Neural progenitor cell (in vitro differentiated cells): ENCODE data around the gene ZC3H18. TPM values are rescaled to one million over a fixed set of nuclear protein-coding genes. Genes with fewer than 3 reads are reported as not detected.
A peak's percentile ranks its signal among the peaks of the same experiment; 100 is the strongest.

Source experiments
- DNase-seq: peaks from one replicate; pipeline ENCODE4 v3.0.0-alpha.2; 2016; ENCODE audit warnings: low spot score
- H2AFZ ChIP-seq: fragments of 200-600 bp; sonication (generic); replicated peaks from 2 replicates; pipeline ENCODE4 v1.6.1; 2016; ENCODE audit warnings: antibody characterized with exemption
- H3F3A ChIP-seq: fragments of 200-600 bp; sonication (generic); 2 replicates; pipeline ENCODE4 v1.6.1; 2016; ENCODE audit warnings: antibody characterized with exemption, low read depth
- H3K27ac ChIP-seq: fragments of 200-600 bp; sonication (generic); 2 replicates; pipeline ENCODE4 v1.5.1; 2016; ENCODE audit warnings: mild to moderate bottlenecking
- H3K27me3 ChIP-seq: fragments of 200-600 bp; sonication (generic); 2 replicates; pipeline ENCODE4 v1.6.1; 2016; ENCODE audit warnings: mild to moderate bottlenecking, moderate library complexity
- H3K36me3 ChIP-seq: fragments of 200-600 bp; sonication (generic); 2 replicates; pipeline ENCODE4 v1.5.1; 2016
- H3K4me1 ChIP-seq: fragments of 200-600 bp; sonication (generic); 2 replicates; pipeline ENCODE4 v1.6.1; 2016; ENCODE audit warnings: mixed run types
- H3K4me2 ChIP-seq: fragments of 200-600 bp; sonication (generic); 2 replicates; pipeline ENCODE4 v1.6.1; 2016
- H3K4me3 ChIP-seq: fragments of 200-600 bp; sonication (generic); 2 replicates; pipeline ENCODE4 v1.5.1; 2016
- H3K79me2 ChIP-seq: fragments of 200-600 bp; sonication (generic); 2 replicates; pipeline ENCODE4 v1.6.1; 2016; ENCODE audit warnings: low read depth
- H3K9ac ChIP-seq: fragments of 200-600 bp; sonication (generic); 2 replicates; pipeline ENCODE4 v1.6.1; 2016
- H3K9me3 ChIP-seq: fragments of 200-600 bp; sonication (generic); 2 replicates; pipeline ENCODE4 v1.5.1; 2016; ENCODE audit warnings: low read depth
- H4K20me1 ChIP-seq: fragments of 200-600 bp; sonication (generic); 2 replicates; pipeline ENCODE4 v1.6.1; 2016; ENCODE audit warnings: low read depth
- H3K27ac Mint-ChIP-seq: 3 replicates; pipeline ENCODE4 v1.8.0; 2021; ENCODE audit warnings: mixed read lengths
- H3K27me3 Mint-ChIP-seq: 2 replicates; pipeline ENCODE4 v1.8.0; 2022; ENCODE audit warnings: low read depth, mild to moderate bottlenecking, inconsistent platforms, moderate library complexity, mixed read lengths; ENCODE audit not compliant: insufficient read depth
- H3K36me3 Mint-ChIP-seq: 3 replicates; pipeline ENCODE4 v1.8.0; 2021; ENCODE audit warnings: mixed read lengths
- H3K4me1 Mint-ChIP-seq: 3 replicates; pipeline ENCODE4 v1.8.0; 2021; ENCODE audit warnings: mixed read lengths
- H3K4me3 Mint-ChIP-seq: 3 replicates; pipeline ENCODE4 v1.8.0; 2021; ENCODE audit warnings: mild to moderate bottlenecking, moderate library complexity, mixed read lengths
- H3K9me3 Mint-ChIP-seq: 3 replicates; pipeline ENCODE4 v1.8.0; 2020; ENCODE audit warnings: mixed read lengths
- EZH2 ChIP-seq: fragments of 200-600 bp; sonication (generic); IDR thresholded peaks from 2 replicates; pipeline ENCODE4 v1.6.1; 2017; ENCODE audit warnings: antibody characterized with exemption, mild to moderate bottlenecking, moderate library complexity
- EZH2phosphoT487 ChIP-seq: fragments of 200-600 bp; sonication (generic); IDR thresholded peaks from 2 replicates; pipeline ENCODE4 v1.6.1; 2017; ENCODE audit warnings: antibody characterized with exemption
- total RNA-seq: library from RNA; depleted of rRNA; stranded (reverse); fragments of >200 nt; gene quantifications from 2 replicates; pipeline ENCODE4 v1.2.3, GENCODE V29; 2015; ENCODE audit warnings: low replicate concordance
- TF ChIP-seq, protein P1 (sequence below): fragments of 200-600 bp; sonication (generic); IDR thresholded peaks from 2 replicates; pipeline ENCODE4 v1.5.1; 2017; ENCODE audit warnings: antibody characterized with exemption, mild to moderate bottlenecking

The ZC3H18 gene
- total RNA-seq, 1 donor from 2014 or later, result 24.2 TPM

DNA sequence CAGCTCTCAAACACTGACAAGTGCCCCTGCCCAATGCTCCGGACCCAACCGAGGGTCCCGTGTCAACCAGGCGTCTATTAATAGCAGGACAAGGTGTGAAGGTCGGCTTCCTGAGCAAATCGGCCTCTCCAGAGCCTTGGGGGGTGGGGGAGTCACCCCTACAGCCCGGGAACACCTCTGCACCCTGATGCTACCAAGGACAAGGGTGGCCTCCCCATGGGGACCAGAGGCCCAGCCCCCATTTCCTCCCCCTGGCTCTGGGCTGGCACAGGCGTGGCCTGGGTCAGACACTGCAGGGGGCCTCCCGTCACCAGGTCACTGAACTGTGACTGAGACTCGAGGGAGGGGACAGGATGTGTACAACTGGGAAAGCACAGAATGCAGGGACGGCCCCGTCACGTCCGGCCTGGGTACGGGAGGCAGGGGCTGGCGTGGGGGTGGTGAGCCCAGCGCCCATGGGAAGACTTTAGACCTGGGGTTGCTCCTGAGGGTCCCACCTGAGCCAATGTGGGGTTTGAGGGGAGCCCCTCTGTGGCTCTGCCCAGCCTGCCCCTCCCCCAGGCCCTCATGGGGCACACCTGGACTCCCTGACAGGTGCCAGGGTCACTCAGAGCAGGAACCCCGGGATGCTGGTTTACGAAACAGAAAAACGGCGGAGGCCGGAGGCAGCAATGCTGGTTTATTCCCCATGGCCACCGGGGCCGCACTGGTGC is 81.2 kb downstream of the ZC3H18 start:
- no peak overlapping the region for H3K27ac ChIP-seq

DNA sequence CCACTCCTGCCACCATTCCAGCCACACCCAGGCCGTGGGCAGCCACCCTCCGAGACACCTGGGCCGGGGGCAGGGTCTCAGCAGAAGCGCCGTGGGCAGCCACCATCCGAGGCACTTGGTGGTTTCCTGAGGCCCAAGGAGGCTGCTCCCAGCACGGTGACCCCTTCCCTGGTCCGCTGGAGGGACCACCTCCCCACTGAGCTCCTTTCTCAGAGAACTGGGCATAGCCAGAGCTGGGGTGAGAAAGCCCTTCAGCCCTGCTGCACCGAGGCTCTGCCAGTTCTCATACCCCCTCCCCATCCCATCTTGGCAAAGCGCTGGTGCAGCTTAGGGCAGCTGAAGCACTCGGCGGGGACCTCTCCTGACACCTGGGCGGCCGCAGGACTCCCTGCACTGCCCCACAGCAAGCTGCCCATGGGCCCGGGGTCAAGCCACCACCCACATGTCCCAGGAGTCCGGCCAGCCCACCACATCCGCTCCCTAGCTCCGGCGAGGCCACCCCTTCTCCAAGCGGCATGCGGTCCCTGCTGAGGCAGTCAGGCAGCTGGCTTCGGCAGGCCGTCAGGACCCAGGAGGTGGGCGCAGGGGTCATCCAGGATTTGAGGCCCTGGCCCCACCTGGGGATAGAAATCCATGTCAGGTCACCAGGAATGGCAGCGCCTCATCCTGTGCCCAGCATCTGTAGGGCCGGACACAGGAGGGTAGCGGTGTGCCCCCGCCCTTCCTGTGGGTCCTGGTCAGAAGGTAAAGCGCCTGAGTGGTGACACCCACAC is 82.0 kb downstream of the ZC3H18 start:
- no peaks in the 10 kb centered on the region for H3K27me3 ChIP-seq
- no peaks in the 10 kb centered on the region for H3K36me3 ChIP-seq
- peaks cover 20% of the 10 kb centered on the region for H4K20me1 ChIP-seq
- H3K4me3 Mint-ChIP-seq, result no peak overlapping the region
- H3K36me3 Mint-ChIP-seq, result peaks cover 2% of the 10 kb centered on the region
- H2AFZ ChIP-seq, result no peak overlapping the region
- peaks cover 14% of the 10 kb centered on the region for H3K4me1 Mint-ChIP-seq
- no peak overlapping the region for H3K4me2 ChIP-seq
- H3K4me3 ChIP-seq, result no peak overlapping the region
- H3F3A ChIP-seq, result peaks cover 6% of the 10 kb centered on the region
- no peak for DNase-seq
- H3K27ac Mint-ChIP-seq, result no peak overlapping the region
- H3K79me2 ChIP-seq, result peaks cover 8% of the 10 kb centered on the region
- no peak overlapping the region for H3K9ac ChIP-seq
- TF ChIP-seq EZH2phosphoT487 (no peak), EZH2 (no peak)
- TF ChIP-seq, protein P1, sequence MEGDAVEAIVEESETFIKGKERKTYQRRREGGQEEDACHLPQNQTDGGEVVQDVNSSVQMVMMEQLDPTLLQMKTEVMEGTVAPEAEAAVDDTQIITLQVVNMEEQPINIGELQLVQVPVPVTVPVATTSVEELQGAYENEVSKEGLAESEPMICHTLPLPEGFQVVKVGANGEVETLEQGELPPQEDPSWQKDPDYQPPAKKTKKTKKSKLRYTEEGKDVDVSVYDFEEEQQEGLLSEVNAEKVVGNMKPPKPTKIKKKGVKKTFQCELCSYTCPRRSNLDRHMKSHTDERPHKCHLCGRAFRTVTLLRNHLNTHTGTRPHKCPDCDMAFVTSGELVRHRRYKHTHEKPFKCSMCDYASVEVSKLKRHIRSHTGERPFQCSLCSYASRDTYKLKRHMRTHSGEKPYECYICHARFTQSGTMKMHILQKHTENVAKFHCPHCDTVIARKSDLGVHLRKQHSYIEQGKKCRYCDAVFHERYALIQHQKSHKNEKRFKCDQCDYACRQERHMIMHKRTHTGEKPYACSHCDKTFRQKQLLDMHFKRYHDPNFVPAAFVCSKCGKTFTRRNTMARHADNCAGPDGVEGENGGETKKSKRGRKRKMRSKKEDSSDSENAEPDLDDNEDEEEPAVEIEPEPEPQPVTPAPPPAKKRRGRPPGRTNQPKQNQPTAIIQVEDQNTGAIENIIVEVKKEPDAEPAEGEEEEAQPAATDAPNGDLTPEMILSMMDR, result no peak
- no peak overlapping the region for H3K27ac ChIP-seq
- no peaks in the 10 kb centered on the region for H3K9me3 Mint-ChIP-seq
- H3K9me3 ChIP-seq, result no peaks in the 10 kb centered on the region
- peaks cover 10% of the 10 kb centered on the region for H3K4me1 ChIP-seq
- H3K27me3 Mint-ChIP-seq, result peaks cover 7% of the 10 kb centered on the region

More for the DNA sequence above, 81.2 kb downstream of the ZC3H18 start:
- Histone ChIP-seq H4K20me1 (peaks cover 20% of the 10 kb centered on the region), H3K27me3 (no peaks in the 10 kb centered on the region), H3K4me3 (peak overlapping the region; percentile 79), H3F3A (peaks cover 6% of the 10 kb centered on the region), H3K4me1 (peaks cover 10% of the 10 kb centered on the region), H3K9ac (no peak overlapping the region), H2AFZ (no peak overlapping the region), H3K9me3 (no peaks in the 10 kb centered on the region), H3K79me2 (peaks cover 8% of the 10 kb centered on the region), H3K4me2 (peak overlapping the region; percentile 95), H3K36me3 (no peaks in the 10 kb centered on the region)
- Mint-ChIP-seq H3K4me1 (peaks cover 14% of the 10 kb centered on the region), H3K27ac (no peak overlapping the region), H3K9me3 (no peaks in the 10 kb centered on the region), H3K4me3 (peak overlapping the region; percentile 84), H3K36me3 (peaks cover 2% of the 10 kb centered on the region), H3K27me3 (peaks cover 7% of the 10 kb centered on the region)
- TF ChIP-seq, protein P1, result no peak
- TF ChIP-seq EZH2 (no peak), EZH2phosphoT487 (no peak)
- DNase-seq, result peak; percentile 47

DNA sequence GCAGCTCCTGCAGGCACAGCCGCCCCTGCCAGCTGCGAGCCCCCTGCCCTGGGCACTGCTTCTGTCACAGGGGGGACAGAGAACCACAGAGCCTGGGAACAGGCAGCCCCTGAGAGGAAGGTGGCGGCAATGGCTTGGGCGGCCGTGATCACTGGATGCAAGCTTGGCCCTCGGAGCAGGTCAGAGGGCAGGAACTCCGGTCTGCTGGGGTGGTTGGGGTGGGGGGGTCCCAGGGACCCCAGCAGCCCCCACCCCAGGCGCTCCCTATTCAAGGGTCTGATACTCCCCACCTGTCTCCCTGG is 82.5 kb downstream of the ZC3H18 start:
- H3K27me3 ChIP-seq, result no peaks in the 10 kb centered on the region
- H3K4me1 Mint-ChIP-seq, result peaks cover 14% of the 10 kb centered on the region
- H3K27me3 Mint-ChIP-seq, result peaks cover 7% of the 10 kb centered on the region
- peaks cover 8% of the 10 kb centered on the region for H3K79me2 ChIP-seq
- H3F3A ChIP-seq, result peaks cover 6% of the 10 kb centered on the region
- H3K4me2 ChIP-seq, result no peak overlapping the region
- H3K27ac ChIP-seq, result no peak overlapping the region
- peaks cover 2% of the 10 kb centered on the region for H3K36me3 Mint-ChIP-seq
- TF ChIP-seq, protein P1, result no peak
- TF ChIP-seq EZH2phosphoT487 (no peak), EZH2 (no peak)
- no peak for DNase-seq
- H4K20me1 ChIP-seq, result peaks cover 23% of the 10 kb centered on the region
- H3K4me3 ChIP-seq, result no peak overlapping the region
- no peaks in the 10 kb centered on the region for H3K36me3 ChIP-seq
- H2AFZ ChIP-seq, result no peak overlapping the region
- H3K9me3 ChIP-seq, result no peaks in the 10 kb centered on the region
- H3K4me1 ChIP-seq, result peaks cover 10% of the 10 kb centered on the region
- no peaks in the 10 kb centered on the region for H3K9me3 Mint-ChIP-seq
- no peak overlapping the region for H3K27ac Mint-ChIP-seq
- no peak overlapping the region for H3K9ac ChIP-seq
- no peak overlapping the region for H3K4me3 Mint-ChIP-seq
